Stomach (tissue), 4 donors: Measurements from ENCODE around the gene ADGRD2.

ENCODE experiments used
- POLR2A ChIP-seq, 4 donors: fragments of 450-650 bp; IDR thresholded peaks; one replicate each; pipeline ENCODE4 v1.6.1; 2016; ENCODE audit warnings: antibody characterized with exemption in 4 of 4, control low read depth in 2 of 4, mild to moderate bottlenecking in 1 of 4, moderate library complexity in 1 of 4
- POLR2AphosphoS5 ChIP-seq, 3 donors: sonication (generic); formaldehyde crosslinking; IDR thresholded peaks; one replicate each; pipeline ENCODE4 v1.6.1; 2016; ENCODE audit warnings: antibody characterized with exemption in 3 of 3
- TF ChIP-seq, protein P1 (sequence below), 7 experiments: fragments of 450-650 bp in 4 of 7; fragments of 200-600 bp in 3 of 7; sonication (generic) in 3 of 7; IDR thresholded peaks; one replicate each; pipeline ENCODE4 v1.5.1; 2016 to 2019; ENCODE audit warnings: antibody characterized with exemption in 7 of 7, control low read depth in 2 of 7, mild to moderate bottlenecking in 1 of 7

DNA sequence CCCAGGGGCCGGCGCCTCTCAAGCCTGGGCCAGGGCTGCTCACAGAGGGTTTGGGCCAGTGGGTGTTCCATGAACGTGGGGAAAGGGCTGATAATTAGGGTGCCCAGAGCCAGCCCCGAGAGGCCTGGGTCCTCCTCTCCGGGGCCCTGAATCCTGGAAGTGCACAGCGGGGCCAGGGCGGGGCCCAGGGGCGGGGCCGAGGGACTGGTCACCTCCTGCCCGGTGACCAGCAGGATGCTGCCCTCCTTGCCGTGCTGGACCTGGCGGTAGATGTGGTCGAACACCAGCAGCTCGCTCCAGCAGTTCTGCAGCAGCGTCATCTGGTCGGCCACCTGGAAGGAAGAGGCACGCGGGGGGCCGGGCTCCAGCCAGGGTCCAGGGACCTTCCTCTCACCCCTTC lies 42.6 kb downstream of the ADGRD2 start:
- TF ChIP-seq, protein P1, sequence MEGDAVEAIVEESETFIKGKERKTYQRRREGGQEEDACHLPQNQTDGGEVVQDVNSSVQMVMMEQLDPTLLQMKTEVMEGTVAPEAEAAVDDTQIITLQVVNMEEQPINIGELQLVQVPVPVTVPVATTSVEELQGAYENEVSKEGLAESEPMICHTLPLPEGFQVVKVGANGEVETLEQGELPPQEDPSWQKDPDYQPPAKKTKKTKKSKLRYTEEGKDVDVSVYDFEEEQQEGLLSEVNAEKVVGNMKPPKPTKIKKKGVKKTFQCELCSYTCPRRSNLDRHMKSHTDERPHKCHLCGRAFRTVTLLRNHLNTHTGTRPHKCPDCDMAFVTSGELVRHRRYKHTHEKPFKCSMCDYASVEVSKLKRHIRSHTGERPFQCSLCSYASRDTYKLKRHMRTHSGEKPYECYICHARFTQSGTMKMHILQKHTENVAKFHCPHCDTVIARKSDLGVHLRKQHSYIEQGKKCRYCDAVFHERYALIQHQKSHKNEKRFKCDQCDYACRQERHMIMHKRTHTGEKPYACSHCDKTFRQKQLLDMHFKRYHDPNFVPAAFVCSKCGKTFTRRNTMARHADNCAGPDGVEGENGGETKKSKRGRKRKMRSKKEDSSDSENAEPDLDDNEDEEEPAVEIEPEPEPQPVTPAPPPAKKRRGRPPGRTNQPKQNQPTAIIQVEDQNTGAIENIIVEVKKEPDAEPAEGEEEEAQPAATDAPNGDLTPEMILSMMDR (IDR thresholded peaks at IDR 0.05), result no peak
- TF ChIP-seq POLR2AphosphoS5 (IDR thresholded peaks at IDR 0.05), result no peak
- no peak for TF ChIP-seq POLR2A (IDR thresholded peaks at IDR 0.05)
